ENCODE measurements around the gene ABHD6. TPM values are rescaled to one million over a fixed set of nuclear protein-coding genes. Genes with fewer than 3 reads are reported as not detected.

ABHD6 gene
- total and polyA plus RNA-seq, 8 donors = 4.3 to 22.8 (median 8.0) TPM

DNA sequence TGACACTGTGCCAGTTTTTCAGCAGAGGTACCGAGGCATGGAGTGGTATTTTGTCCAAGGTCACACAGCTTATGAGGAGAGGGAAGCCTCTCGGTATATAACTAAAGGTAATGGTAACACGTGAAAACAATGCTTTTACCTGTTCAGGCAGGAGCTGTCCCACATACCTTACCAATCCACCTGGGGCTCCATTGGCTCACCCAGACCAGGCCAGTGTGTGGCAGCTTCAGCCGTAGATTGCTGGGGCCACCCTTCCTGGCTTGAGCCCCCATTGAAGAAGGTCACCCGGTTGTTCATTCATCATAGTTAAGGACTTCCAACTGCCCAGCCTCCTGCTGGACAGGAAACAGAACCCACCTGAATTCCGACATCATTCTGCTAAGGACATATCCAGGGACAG, 59.3 kb downstream of the ABHD6 start:
- Histone ChIP-seq H3K27me3 (peaks cover 0 to 19% (median 0%) of the 10 kb centered on the region in 3 donors), H3K9me3 (no peaks in the 10 kb centered on the region), H3K36me3 (peaks cover 0 to 22% (median 5%) of the 10 kb centered on the region in 4 donors), H3K4me1 (peaks cover 0 to 8% (median 4%) of the 10 kb centered on the region in 4 donors), H3K4me3 (no peak overlapping the region), H3K27ac (no peak overlapping the region)
- 72 to 81% (median 78%) methylated on average over 6 of the region's 6 CpGs for WGBS, 5 donors
- no peak for TF ChIP-seq POLR2AphosphoS5 (IDR thresholded peaks at IDR 0.05)
- no peak for TF ChIP-seq POLR2A (IDR thresholded peaks at IDR 0.05)
- TF ChIP-seq, protein P1, sequence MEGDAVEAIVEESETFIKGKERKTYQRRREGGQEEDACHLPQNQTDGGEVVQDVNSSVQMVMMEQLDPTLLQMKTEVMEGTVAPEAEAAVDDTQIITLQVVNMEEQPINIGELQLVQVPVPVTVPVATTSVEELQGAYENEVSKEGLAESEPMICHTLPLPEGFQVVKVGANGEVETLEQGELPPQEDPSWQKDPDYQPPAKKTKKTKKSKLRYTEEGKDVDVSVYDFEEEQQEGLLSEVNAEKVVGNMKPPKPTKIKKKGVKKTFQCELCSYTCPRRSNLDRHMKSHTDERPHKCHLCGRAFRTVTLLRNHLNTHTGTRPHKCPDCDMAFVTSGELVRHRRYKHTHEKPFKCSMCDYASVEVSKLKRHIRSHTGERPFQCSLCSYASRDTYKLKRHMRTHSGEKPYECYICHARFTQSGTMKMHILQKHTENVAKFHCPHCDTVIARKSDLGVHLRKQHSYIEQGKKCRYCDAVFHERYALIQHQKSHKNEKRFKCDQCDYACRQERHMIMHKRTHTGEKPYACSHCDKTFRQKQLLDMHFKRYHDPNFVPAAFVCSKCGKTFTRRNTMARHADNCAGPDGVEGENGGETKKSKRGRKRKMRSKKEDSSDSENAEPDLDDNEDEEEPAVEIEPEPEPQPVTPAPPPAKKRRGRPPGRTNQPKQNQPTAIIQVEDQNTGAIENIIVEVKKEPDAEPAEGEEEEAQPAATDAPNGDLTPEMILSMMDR (IDR thresholded peaks at IDR 0.05) = no peak
- TF ChIP-seq EP300 (IDR thresholded peaks at IDR 0.05) = no peak
- intact Hi-C loops (cut with DNase I; ENCODE audit: low total_unique reads) = loop anchor here (5.0 to 10.0 kb wide), 2 partner anchors 62 to 105 kb away; partner anchors contain the start of gene ABHD6
- DNase-seq = no peak

DNA sequence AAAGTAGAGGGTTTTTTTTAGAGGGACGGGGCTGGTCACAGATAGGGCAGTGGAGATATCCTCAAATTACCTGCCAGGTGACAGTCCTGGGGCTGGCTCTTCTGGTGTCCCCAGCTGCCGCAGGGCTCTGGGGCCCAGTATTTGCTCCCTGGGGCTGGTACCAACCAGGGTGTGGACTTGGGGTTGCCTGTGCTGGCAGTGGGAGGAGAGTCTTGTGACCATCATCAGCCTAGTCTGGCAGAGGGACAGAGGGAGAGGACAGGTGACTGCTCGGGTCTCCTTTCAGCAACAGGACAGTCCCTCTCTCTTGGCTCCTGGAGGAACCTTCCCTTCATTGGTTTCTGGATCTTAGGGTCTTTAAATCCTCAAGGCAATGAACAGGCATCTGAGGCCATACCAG, 60.6 kb downstream of the ABHD6 start:
- Histone ChIP-seq H3K27ac (no peak overlapping the region), H3K9me3 (no peaks in the 10 kb centered on the region), H3K4me3 (no peak overlapping the region), H3K4me1 (peaks cover 0 to 8% (median 4%) of the 10 kb centered on the region in 4 donors), H3K27me3 (peaks cover 0 to 21% (median 0%) of the 10 kb centered on the region in 3 donors), H3K36me3 (peaks cover 0 to 11% (median 5%) of the 10 kb centered on the region in 4 donors)
- TF ChIP-seq EP300 (IDR thresholded peaks at IDR 0.05) (no peak), POLR2A (IDR thresholded peaks at IDR 0.05) (no peak)
- intact Hi-C loops (cut with DNase I; ENCODE audit: low total_unique reads) = loop anchor here (5.0 to 10.0 kb wide), 2 partner anchors 63 to 106 kb away; partner anchors contain the start of gene ABHD6
- WGBS, 5 donors = 24 to 55% (median 46%) methylated on average over 3 of the region's 3 CpGs
- no peak for DNase-seq

DNA sequence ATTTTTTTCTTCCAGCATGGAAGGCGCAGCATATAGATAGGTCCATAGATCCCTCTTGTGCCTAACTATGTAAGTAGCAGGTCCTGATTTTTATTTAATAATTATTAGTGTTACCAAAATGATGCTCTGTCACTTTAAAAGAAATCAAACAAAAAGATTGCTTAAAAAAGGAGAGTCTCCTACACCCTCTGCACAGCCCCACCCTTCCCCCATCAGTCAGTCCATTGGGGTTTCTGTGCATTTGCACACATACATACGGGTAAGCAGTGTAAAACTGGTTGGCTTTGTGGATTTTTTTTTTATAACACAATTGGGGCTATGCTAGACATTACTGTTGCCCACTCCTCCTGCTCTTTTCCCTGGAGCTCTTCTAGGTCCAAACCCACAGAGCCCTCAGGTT, 61.5 kb downstream of the ABHD6 start:
- peaks cover 0 to 23% (median 0%) of the 10 kb centered on the region in 3 donors for H3K27me3 ChIP-seq
- intact Hi-C loops (cut with DNase I; ENCODE audit: low total_unique reads) = loop anchor here (5.0 to 10.0 kb wide), 2 partner anchors 64 to 107 kb away; partner anchors contain the start of gene ABHD6
- H3K4me1 ChIP-seq = peaks cover 0 to 8% (median 4%) of the 10 kb centered on the region in 4 donors
- H3K36me3 ChIP-seq = peaks cover 0 to 2% (median under 1%) of the 10 kb centered on the region in 4 donors
- TF ChIP-seq EP300 (IDR thresholded peaks at IDR 0.05) (no peak), POLR2A (IDR thresholded peaks at IDR 0.05) (no peak), POLR2AphosphoS5 (IDR thresholded peaks at IDR 0.05) (no peak)
- TF ChIP-seq, protein P1 (IDR thresholded peaks at IDR 0.05) = no peak
- no peak for DNase-seq
- no peak overlapping the region for H3K4me3 ChIP-seq
- 49 to 64% (median 57%) methylated on average over 2 of the region's 2 CpGs for WGBS, 5 donors
- no peaks in the 10 kb centered on the region for H3K9me3 ChIP-seq
- no peak overlapping the region for H3K27ac ChIP-seq

DNA sequence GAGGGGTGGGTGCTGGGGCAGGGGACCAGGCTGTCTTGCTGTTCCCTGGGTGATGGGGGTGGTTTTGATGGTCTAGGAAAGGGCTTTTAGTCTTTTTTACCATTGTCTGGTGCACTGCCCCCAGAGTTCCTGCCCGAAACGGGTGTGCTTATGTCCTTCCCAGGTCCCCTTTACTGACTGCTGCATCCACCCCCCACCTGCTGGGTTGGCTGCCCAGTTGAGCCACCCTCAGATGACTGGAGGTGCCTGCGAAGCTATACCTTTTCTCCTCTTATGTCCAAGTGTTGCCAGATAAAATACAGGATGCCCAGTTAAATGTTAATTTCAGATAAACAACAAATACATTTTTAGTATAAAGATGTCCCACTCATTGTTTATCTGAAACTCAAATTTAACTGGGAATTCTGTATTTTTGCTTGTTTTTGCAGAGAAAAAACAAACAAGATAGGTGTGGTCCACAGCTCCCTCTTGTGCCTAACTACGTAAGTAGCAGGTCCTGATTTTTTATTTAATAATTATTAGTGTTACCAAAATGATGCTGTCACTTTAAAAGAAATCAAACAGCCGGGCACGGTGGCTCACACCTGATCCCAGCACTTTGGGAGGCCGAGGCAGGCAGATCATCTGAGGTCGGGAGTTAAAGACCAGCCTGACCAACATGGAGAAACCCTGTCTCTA, 62.4 kb downstream of the ABHD6 start:
- H3K4me3 ChIP-seq = no peak overlapping the region
- peaks cover 0 to 8% (median 4%) of the 10 kb centered on the region in 4 donors for H3K4me1 ChIP-seq
- DNase-seq = peak in 1 of 2 donors; percentile 75
- 13 to 18% (median 14%) methylated on average over 8 of the region's 8 CpGs for WGBS, 5 donors
- no peaks in the 10 kb centered on the region for H3K9me3 ChIP-seq
- H3K27ac ChIP-seq = no peak overlapping the region
- H3K36me3 ChIP-seq = no peaks in the 10 kb centered on the region
- peaks cover 0 to 23% (median 0%) of the 10 kb centered on the region in 3 donors for H3K27me3 ChIP-seq
- TF ChIP-seq EP300 (IDR thresholded peaks at IDR 0.05) = no peak
- no peak for TF ChIP-seq POLR2A (IDR thresholded peaks at IDR 0.05)
- TF ChIP-seq, protein P1 (IDR thresholded peaks at IDR 0.05) = peak in 5 of 7 experiments; percentile 39 to 64 (median 55)
- intact Hi-C loops (cut with DNase I; ENCODE audit: low total_unique reads) = loop anchor here (5.0 to 10.0 kb wide), 3 partner anchors 65 to 118 kb away; partner anchors contain the start of gene ABHD6
